Trophoblast cell (in vitro differentiated cells and primary cell): ENCODE measurements around the gene CRTC1.
A peak's percentile ranks its signal among the peaks of the same experiment; 100 is the strongest.

Source experiments
- DNase-seq, 2 donors: peaks; one replicate each; pipeline ENCODE4 v3.0.0-alpha.2; 2016
- H2AFZ ChIP-seq: 2 replicates; pipeline ENCODE4 v1.6.1; 2013; ENCODE audit warnings: low read length, moderate library complexity, mild to moderate bottlenecking; ENCODE audit not compliant: insufficient read depth, poor library complexity
- H2AK5ac ChIP-seq: 2 replicates; pipeline ENCODE4 v1.6.1; 2013; ENCODE audit warnings: mild to moderate bottlenecking, low read length
- H2BK120ac ChIP-seq: 2 replicates; pipeline ENCODE4 v1.6.1; 2013; ENCODE audit warnings: low read length, mild to moderate bottlenecking, moderate library complexity; ENCODE audit not compliant: insufficient read depth, poor library complexity
- H2BK12ac ChIP-seq: 2 replicates; pipeline ENCODE4 v1.6.1; 2013; ENCODE audit warnings: mild to moderate bottlenecking, low read length, moderate library complexity
- H2BK5ac ChIP-seq: 2 replicates; pipeline ENCODE4 v1.6.1; 2013; ENCODE audit warnings: low read length, low read depth, moderate library complexity, mild to moderate bottlenecking; ENCODE audit not compliant: poor library complexity
- H3K14ac ChIP-seq: 2 replicates; pipeline ENCODE4 v1.6.1; 2013; ENCODE audit warnings: mild to moderate bottlenecking, low read length
- H3K18ac ChIP-seq: 2 replicates; pipeline ENCODE4 v1.6.1; 2013; ENCODE audit warnings: mild to moderate bottlenecking, low read length
- H3K23ac ChIP-seq: 2 replicates; pipeline ENCODE4 v1.6.1; 2013; ENCODE audit warnings: low read length
- H3K27ac ChIP-seq: 2 replicates; pipeline ENCODE4 v1.5.1; 2013; ENCODE audit warnings: low read depth, mild to moderate bottlenecking, inconsistent platforms, low read length, moderate library complexity
- H3K27me3 ChIP-seq: 2 replicates; pipeline ENCODE4 v1.6.1; 2013; ENCODE audit warnings: inconsistent platforms, mild to moderate bottlenecking, low read length, moderate library complexity; ENCODE audit not compliant: insufficient read depth
- H3K36me3 ChIP-seq, 2 experiments: 1 replicate in 1 of 2; 2 replicates in 1 of 2; pipeline ENCODE4 v1.6.1; 2013; ENCODE audit warnings: low read length in 2 of 2, mild to moderate bottlenecking in 2 of 2, moderate library complexity in 1 of 2; ENCODE audit not compliant: insufficient read depth in 2 of 2, control insufficient read depth in 1 of 2
- H3K4ac ChIP-seq: 2 replicates; pipeline ENCODE4 v1.6.1; 2013; ENCODE audit warnings: low read depth, mild to moderate bottlenecking, low read length, moderate library complexity
- H3K4me1 ChIP-seq, 2 experiments: 1 replicate in 1 of 2; 2 replicates in 1 of 2; pipeline ENCODE4 v1.6.1; 2013; ENCODE audit warnings: low read length in 2 of 2, mild to moderate bottlenecking in 2 of 2, moderate library complexity in 1 of 2; ENCODE audit not compliant: insufficient read depth in 2 of 2, control insufficient read depth in 1 of 2
- H3K4me2 ChIP-seq: 2 replicates; pipeline ENCODE4 v1.6.1; 2013; ENCODE audit warnings: inconsistent platforms, mild to moderate bottlenecking, low read length, moderate library complexity
- H3K4me3 ChIP-seq: 2 replicates; pipeline ENCODE4 v1.5.1; 2013; ENCODE audit warnings: mild to moderate bottlenecking, low read depth, low read length, inconsistent platforms
- H3K79me1 ChIP-seq: one replicate; pipeline ENCODE4 v1.6.1; 2013; ENCODE audit warnings: low read length
- H3K79me2 ChIP-seq: 2 replicates; pipeline ENCODE4 v1.6.1; 2013; ENCODE audit warnings: low read length, mild to moderate bottlenecking; ENCODE audit not compliant: control insufficient read depth, insufficient read depth, poor library complexity
- H3K9ac ChIP-seq: 2 replicates; pipeline ENCODE4 v1.6.1; 2013; ENCODE audit warnings: mild to moderate bottlenecking, low read length
- H3K9me3 ChIP-seq: 2 replicates; pipeline ENCODE4 v1.6.1; 2013; ENCODE audit warnings: low read depth, mild to moderate bottlenecking, control low read depth, inconsistent platforms, low read length; ENCODE audit not compliant: insufficient read depth
- H4K12ac ChIP-seq: 2 replicates; pipeline ENCODE4 v1.6.1; 2013; ENCODE audit warnings: low read depth, mild to moderate bottlenecking, low read length, moderate library complexity
- H4K8ac ChIP-seq: 2 replicates; pipeline ENCODE4 v1.6.1; 2013; ENCODE audit warnings: low read depth, mild to moderate bottlenecking, low read length, moderate library complexity
- H4K91ac ChIP-seq: one replicate; pipeline ENCODE4 v1.6.1; 2013; ENCODE audit warnings: low read depth, mild to moderate bottlenecking, low read length, moderate library complexity
- WGBS: extraction: QIAGEN DNeasy Blood & Tissue Kit; methylation state at CpG from one replicate; pipeline ENCODE4 v1.1.7; 2013; ENCODE audit warnings: missing lambda C conversion rate; ENCODE audit not compliant: insufficient read length, insufficient coverage; ENCODE audit errors: extremely low coverage; 5-methylcytosine and 5-hydroxymethylcytosine counted together

Gene CRTC1

GRCh38 chr19:18659281-18660050, 24.0 kb upstream of the CRTC1 start:
- H2AFZ ChIP-seq, result no peak overlapping the region
- H4K91ac ChIP-seq, result no peak overlapping the region
- H2BK5ac ChIP-seq, result no peak overlapping the region
- H3K27ac ChIP-seq, result no peak overlapping the region
- H3K14ac ChIP-seq, result no peak overlapping the region
- H4K8ac ChIP-seq, result no peak overlapping the region
- no peak overlapping the region for H2AK5ac ChIP-seq
- no peak overlapping the region for H3K4me3 ChIP-seq
- no peak overlapping the region for H3K18ac ChIP-seq
- no CpG with 5 or more reads among the region's 30 CpGs for WGBS
- no peaks in the 10 kb centered on the region for H3K36me3 ChIP-seq
- no peak overlapping the region for H3K4me2 ChIP-seq
- no peak overlapping the region for H3K4ac ChIP-seq
- peak in 1 of 2 donors; percentile 24 for DNase-seq
- no peaks in the 10 kb centered on the region for H3K79me2 ChIP-seq
- H2BK120ac ChIP-seq, result no peak overlapping the region
- no peaks in the 10 kb centered on the region for H3K9me3 ChIP-seq
- no peak overlapping the region for H4K12ac ChIP-seq
- no peaks in the 10 kb centered on the region for H3K79me1 ChIP-seq
- peaks cover 16 to 19% of the 10 kb centered on the region in 2 experiments for H3K4me1 ChIP-seq
- no peaks in the 10 kb centered on the region for H3K27me3 ChIP-seq
- H2BK12ac ChIP-seq, result no peak overlapping the region
- no peak overlapping the region for H3K23ac ChIP-seq
- no peak overlapping the region for H3K9ac ChIP-seq

GRCh38 chr19:18660051-18660910, 23.2 kb upstream of the CRTC1 start:
- H3K18ac ChIP-seq, result no peak overlapping the region
- no peak overlapping the region for H3K27ac ChIP-seq
- H2AFZ ChIP-seq, result no peak overlapping the region
- WGBS, result no CpG with 5 or more reads among the region's 37 CpGs
- H2BK12ac ChIP-seq, result no peak overlapping the region
- no peak overlapping the region for H3K4ac ChIP-seq
- no peak overlapping the region for H3K4me3 ChIP-seq
- H3K79me2 ChIP-seq, result no peaks in the 10 kb centered on the region
- peak; percentile 94 to 97 for DNase-seq
- H4K91ac ChIP-seq, result peak overlapping the region; percentile 22
- H4K12ac ChIP-seq, result no peak overlapping the region
- no peak overlapping the region for H3K14ac ChIP-seq
- H3K27me3 ChIP-seq, result no peaks in the 10 kb centered on the region
- peaks cover 16 to 19% of the 10 kb centered on the region in 2 experiments for H3K4me1 ChIP-seq
- peak overlapping the region; percentile 24 for H2AK5ac ChIP-seq
- no peak overlapping the region for H3K4me2 ChIP-seq
- no peaks in the 10 kb centered on the region for H3K36me3 ChIP-seq
- no peak overlapping the region for H3K9ac ChIP-seq
- no peak overlapping the region for H4K8ac ChIP-seq
- no peaks in the 10 kb centered on the region for H3K79me1 ChIP-seq
- H2BK120ac ChIP-seq, result no peak overlapping the region
- H2BK5ac ChIP-seq, result no peak overlapping the region
- no peak overlapping the region for H3K23ac ChIP-seq
- H3K9me3 ChIP-seq, result no peaks in the 10 kb centered on the region

GRCh38 chr19:18660939-18661670, 22.4 kb upstream of the CRTC1 start:
- no CpG with 5 or more reads among the region's 10 CpGs for WGBS

GRCh38 chr19:18662972-18663732, 20.3 kb upstream of the CRTC1 start:
- H4K12ac ChIP-seq, result no peak overlapping the region
- H3K4me3 ChIP-seq, result no peak overlapping the region
- no CpG with 5 or more reads among the region's 15 CpGs for WGBS
- no peak overlapping the region for H2BK120ac ChIP-seq
- no peaks in the 10 kb centered on the region for H3K79me2 ChIP-seq
- H3K4ac ChIP-seq, result no peak overlapping the region
- H3K27me3 ChIP-seq, result no peaks in the 10 kb centered on the region
- peak overlapping the region; percentile 49 for H4K91ac ChIP-seq
- no peak overlapping the region for H3K4me2 ChIP-seq
- no peak overlapping the region for H2AFZ ChIP-seq
- H3K4me1 ChIP-seq, result peaks cover 16 to 19% of the 10 kb centered on the region in 2 experiments
- H4K8ac ChIP-seq, result no peak overlapping the region
- H3K18ac ChIP-seq, result no peak overlapping the region
- no peak overlapping the region for H3K27ac ChIP-seq
- H3K23ac ChIP-seq, result no peak overlapping the region
- H3K9me3 ChIP-seq, result peaks cover 6% of the 10 kb centered on the region
- H2AK5ac ChIP-seq, result no peak overlapping the region
- H2BK5ac ChIP-seq, result no peak overlapping the region
- H3K36me3 ChIP-seq, result peaks cover 3 to 5% of the 10 kb centered on the region in 2 experiments
- no peaks in the 10 kb centered on the region for H3K79me1 ChIP-seq
- peak overlapping the region; percentile 23 for H3K14ac ChIP-seq
- DNase-seq, result peak in 1 of 2 donors; percentile 37
- no peak overlapping the region for H3K9ac ChIP-seq
- no peak overlapping the region for H2BK12ac ChIP-seq

More at GRCh38 chr19:18660939-18661670, 22.4 kb upstream of the CRTC1 start:
- Histone ChIP-seq H3K4me2 (no peak overlapping the region), H3K23ac (no peak overlapping the region), H4K91ac (no peak overlapping the region), H3K4me3 (no peak overlapping the region), H3K79me2 (no peaks in the 10 kb centered on the region), H4K8ac (no peak overlapping the region), H3K4ac (no peak overlapping the region), H2BK120ac (no peak overlapping the region), H3K9me3 (no peaks in the 10 kb centered on the region), H3K14ac (no peak overlapping the region), H3K9ac (no peak overlapping the region), H3K27me3 (no peaks in the 10 kb centered on the region), H4K12ac (no peak overlapping the region), H3K27ac (no peak overlapping the region), H2BK5ac (no peak overlapping the region), H2AK5ac (no peak overlapping the region), H2BK12ac (no peak overlapping the region), H3K18ac (no peak overlapping the region), H3K4me1 (peaks cover 16 to 19% of the 10 kb centered on the region in 2 experiments), H2AFZ (no peak overlapping the region), H3K79me1 (no peaks in the 10 kb centered on the region), H3K36me3 (no peaks in the 10 kb centered on the region)
- DNase-seq, result no peak
